ENCODE measurements around the gene OSCAR. TPM values are rescaled to one million over a fixed set of nuclear protein-coding genes. Genes with fewer than 3 reads are reported as not detected.
A peak's percentile ranks its signal among the peaks of the same experiment; 100 is the strongest.

Gene OSCAR
- total RNA-seq, 1 donor from 2014 or later, result 0.20 TPM

DNA sequence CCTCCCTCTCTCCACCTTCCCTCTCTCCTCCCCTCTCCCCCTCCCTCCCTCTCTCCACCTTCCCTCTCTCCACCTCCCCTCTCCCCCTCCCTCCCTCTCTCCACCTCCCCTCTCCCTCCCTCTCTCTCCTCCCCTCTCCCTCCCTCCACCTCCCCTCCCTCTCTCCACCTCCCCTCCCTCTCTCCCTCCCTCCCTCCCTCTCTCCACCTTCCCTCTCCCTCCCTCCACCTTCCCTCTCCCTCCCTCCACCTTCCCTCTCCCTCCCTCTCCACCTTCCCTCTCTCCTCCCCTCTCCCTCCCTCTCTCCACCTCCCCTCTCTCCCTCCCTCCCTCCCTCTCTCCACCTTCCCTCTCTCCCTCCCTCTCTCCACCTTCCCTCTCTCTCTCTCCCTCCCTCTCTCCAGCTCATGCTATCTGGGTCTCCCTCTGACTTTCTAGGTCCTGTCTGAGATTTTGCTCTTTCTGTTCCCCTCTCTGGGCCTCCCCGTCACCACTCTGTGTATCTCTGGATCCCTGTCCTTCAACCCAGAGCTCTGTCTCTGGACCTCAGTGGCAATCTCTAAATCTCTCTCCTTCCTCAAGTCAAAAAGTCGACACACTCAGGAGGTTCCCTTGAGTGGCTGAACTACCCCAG, 33.5 kb upstream of the OSCAR start:
- no peaks in the 10 kb centered on the region for H3K9me3 Mint-ChIP-seq (ENCODE audit: unreplicated experiment)
- Histone ChIP-seq H4K20me1 (ENCODE audit: insufficient read depth, low read length) (peaks cover 7% of the 10 kb centered on the region), H3K36me3 (ENCODE audit: insufficient read depth, low read length) (peaks cover 2% of the 10 kb centered on the region), H3K79me2 (ENCODE audit: insufficient read depth, low read length) (peaks cover 16% of the 10 kb centered on the region), H3K27ac (ENCODE audit: low read depth, low read length) (no peak overlapping the region), H3K9ac (ENCODE audit: low read length) (no peak overlapping the region), H3K27me3 (ENCODE audit: insufficient read depth, low read length) (no peaks in the 10 kb centered on the region), H3K4me1 (ENCODE audit: insufficient read depth, low read length) (peaks cover 12% of the 10 kb centered on the region), H3K4me2 (ENCODE audit: low read length) (no peak overlapping the region), H3K9me3 (ENCODE audit: insufficient read depth, low read depth, low read length) (no peaks in the 10 kb centered on the region), H3K4me3 (ENCODE audit: insufficient read depth, low read depth, low read length) (no peak overlapping the region), H2AFZ (ENCODE audit: low read depth, low read length) (no peak overlapping the region)
- no peak overlapping the region for H3K4me3 Mint-ChIP-seq (ENCODE audit: unreplicated experiment)
- peak overlapping the region; percentile 36 for H3K27ac Mint-ChIP-seq (ENCODE audit: unreplicated experiment)
- DNase-seq (ENCODE audit: low read depth) (no peak), FAIRE-seq (no peak)
- no peaks in the 10 kb centered on the region for H3K27me3 Mint-ChIP-seq (ENCODE audit: low read depth, unreplicated experiment)
- peaks cover 9% of the 10 kb centered on the region for H3K4me1 Mint-ChIP-seq (ENCODE audit: low read depth, unreplicated experiment)
- TF ChIP-seq EZH2 (IDR thresholded peaks at IDR 0.05; ENCODE audit: insufficient read depth, low read length), result no peak
- TF ChIP-seq, protein P1, sequence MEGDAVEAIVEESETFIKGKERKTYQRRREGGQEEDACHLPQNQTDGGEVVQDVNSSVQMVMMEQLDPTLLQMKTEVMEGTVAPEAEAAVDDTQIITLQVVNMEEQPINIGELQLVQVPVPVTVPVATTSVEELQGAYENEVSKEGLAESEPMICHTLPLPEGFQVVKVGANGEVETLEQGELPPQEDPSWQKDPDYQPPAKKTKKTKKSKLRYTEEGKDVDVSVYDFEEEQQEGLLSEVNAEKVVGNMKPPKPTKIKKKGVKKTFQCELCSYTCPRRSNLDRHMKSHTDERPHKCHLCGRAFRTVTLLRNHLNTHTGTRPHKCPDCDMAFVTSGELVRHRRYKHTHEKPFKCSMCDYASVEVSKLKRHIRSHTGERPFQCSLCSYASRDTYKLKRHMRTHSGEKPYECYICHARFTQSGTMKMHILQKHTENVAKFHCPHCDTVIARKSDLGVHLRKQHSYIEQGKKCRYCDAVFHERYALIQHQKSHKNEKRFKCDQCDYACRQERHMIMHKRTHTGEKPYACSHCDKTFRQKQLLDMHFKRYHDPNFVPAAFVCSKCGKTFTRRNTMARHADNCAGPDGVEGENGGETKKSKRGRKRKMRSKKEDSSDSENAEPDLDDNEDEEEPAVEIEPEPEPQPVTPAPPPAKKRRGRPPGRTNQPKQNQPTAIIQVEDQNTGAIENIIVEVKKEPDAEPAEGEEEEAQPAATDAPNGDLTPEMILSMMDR (IDR thresholded peaks at IDR 0.05; ENCODE audit: insufficient read depth, low read depth, low read length), result no peak
- peaks cover 13% of the 10 kb centered on the region for H3K36me3 Mint-ChIP-seq (ENCODE audit: low read depth, unreplicated experiment)

DNA sequence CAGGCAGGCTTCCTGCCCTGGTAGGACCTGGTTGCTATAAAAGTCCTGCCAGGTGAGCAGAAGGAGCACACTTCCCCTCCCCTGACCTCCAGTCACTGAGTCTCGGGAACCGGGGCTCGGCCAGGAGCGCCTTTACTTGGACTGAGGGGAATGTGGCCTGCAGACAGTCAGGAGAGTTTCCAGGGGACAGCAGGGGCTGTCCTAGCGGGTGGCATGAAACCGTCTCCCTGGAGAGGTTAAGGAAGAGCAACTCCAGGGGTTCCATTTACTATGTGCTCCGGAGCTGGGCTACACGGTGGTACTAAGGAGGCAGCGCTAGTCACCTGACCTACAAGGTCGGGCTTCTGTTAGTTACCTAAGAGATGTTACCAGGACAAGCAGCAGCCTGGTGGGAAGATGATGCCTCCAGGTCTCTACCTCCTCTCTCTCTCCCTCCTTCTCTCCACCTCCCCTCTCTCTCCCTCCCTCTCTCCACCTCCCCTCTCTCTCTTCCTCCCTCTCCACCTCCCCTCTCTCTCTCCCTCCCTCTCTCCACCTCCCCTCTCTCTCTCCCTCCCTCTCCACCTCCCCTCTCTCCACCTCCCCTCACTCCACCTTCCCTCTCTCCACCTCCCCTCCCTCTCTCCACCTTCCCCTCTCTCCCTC, 32.8 kb upstream of the OSCAR start:
- Mint-ChIP-seq H3K27me3 (ENCODE audit: low read depth, unreplicated experiment) (no peaks in the 10 kb centered on the region), H3K9me3 (ENCODE audit: unreplicated experiment) (no peaks in the 10 kb centered on the region), H3K36me3 (ENCODE audit: low read depth, unreplicated experiment) (peaks cover 13% of the 10 kb centered on the region), H3K4me3 (ENCODE audit: unreplicated experiment) (no peak overlapping the region), H3K27ac (ENCODE audit: unreplicated experiment) (no peak overlapping the region), H3K4me1 (ENCODE audit: low read depth, unreplicated experiment) (peaks cover 3% of the 10 kb centered on the region)
- peaks cover 2% of the 10 kb centered on the region for H3K36me3 ChIP-seq (ENCODE audit: insufficient read depth, low read length)
- TF ChIP-seq, protein P1 (IDR thresholded peaks at IDR 0.05; ENCODE audit: insufficient read depth, low read depth, low read length), result no peak
- TF ChIP-seq EZH2 (IDR thresholded peaks at IDR 0.05; ENCODE audit: insufficient read depth, low read length), result no peak
- no peak overlapping the region for H3K4me2 ChIP-seq (ENCODE audit: low read length)
- no peaks in the 10 kb centered on the region for H3K9me3 ChIP-seq (ENCODE audit: insufficient read depth, low read depth, low read length)
- DNase-seq (ENCODE audit: low read depth) (peak; percentile 58), FAIRE-seq (no peak)
- H3K4me3 ChIP-seq (ENCODE audit: insufficient read depth, low read depth, low read length), result no peak overlapping the region
- no peak overlapping the region for H2AFZ ChIP-seq (ENCODE audit: low read depth, low read length)
- no peak overlapping the region for H3K9ac ChIP-seq (ENCODE audit: low read length)
- H3K79me2 ChIP-seq (ENCODE audit: insufficient read depth, low read length), result peaks cover 9% of the 10 kb centered on the region
- H3K27ac ChIP-seq (ENCODE audit: low read depth, low read length), result no peak overlapping the region
- H3K4me1 ChIP-seq (ENCODE audit: insufficient read depth, low read length), result peaks cover 6% of the 10 kb centered on the region
- peaks cover under 1% of the 10 kb centered on the region for H4K20me1 ChIP-seq (ENCODE audit: insufficient read depth, low read length)
- H3K27me3 ChIP-seq (ENCODE audit: insufficient read depth, low read length), result no peaks in the 10 kb centered on the region

DNA sequence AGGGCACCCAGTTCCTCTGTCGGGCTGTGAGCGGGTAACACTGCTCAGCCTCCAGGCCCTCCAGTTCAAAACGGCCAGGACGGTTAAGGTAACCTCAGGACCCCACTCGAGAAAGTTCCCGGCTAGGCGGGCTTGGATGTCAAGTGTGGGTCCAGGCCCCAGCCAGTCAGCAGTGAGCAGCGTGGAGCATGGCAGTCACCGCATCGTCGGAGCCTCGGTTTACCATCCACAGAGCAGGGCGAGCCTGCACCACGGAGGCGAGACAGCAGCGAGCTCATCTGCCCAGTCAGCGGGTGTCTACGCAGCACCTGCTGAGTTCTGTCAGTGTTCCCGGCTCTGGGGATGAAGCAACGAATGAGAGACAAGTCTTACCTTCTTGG, 29.0 kb upstream of the OSCAR start:
- no peaks in the 10 kb centered on the region for H3K27me3 ChIP-seq (ENCODE audit: insufficient read depth, low read length)
- no peak overlapping the region for H3K27ac ChIP-seq (ENCODE audit: low read depth, low read length)
- peaks cover 2% of the 10 kb centered on the region for H3K36me3 ChIP-seq (ENCODE audit: insufficient read depth, low read length)
- no peak for DNase-seq (ENCODE audit: low read depth)
- no peaks in the 10 kb centered on the region for H3K9me3 Mint-ChIP-seq (ENCODE audit: unreplicated experiment)
- no peak overlapping the region for H3K27ac Mint-ChIP-seq (ENCODE audit: unreplicated experiment)
- H2AFZ ChIP-seq (ENCODE audit: low read depth, low read length), result no peak overlapping the region
- no peak overlapping the region for H3K9ac ChIP-seq (ENCODE audit: low read length)
- H3K4me2 ChIP-seq (ENCODE audit: low read length), result no peak overlapping the region
- no peaks in the 10 kb centered on the region for H3K9me3 ChIP-seq (ENCODE audit: insufficient read depth, low read depth, low read length)
- peaks cover 21% of the 10 kb centered on the region for H3K36me3 Mint-ChIP-seq (ENCODE audit: low read depth, unreplicated experiment)
- no peaks in the 10 kb centered on the region for H3K27me3 Mint-ChIP-seq (ENCODE audit: low read depth, unreplicated experiment)
- H3K4me3 Mint-ChIP-seq (ENCODE audit: unreplicated experiment), result no peak overlapping the region
- no peaks in the 10 kb centered on the region for H4K20me1 ChIP-seq (ENCODE audit: insufficient read depth, low read length)
- TF ChIP-seq, protein P1 (IDR thresholded peaks at IDR 0.05; ENCODE audit: insufficient read depth, low read depth, low read length), result no peak
- no peak for TF ChIP-seq EZH2 (IDR thresholded peaks at IDR 0.05; ENCODE audit: insufficient read depth, low read length)
- no peak for FAIRE-seq
- no peaks in the 10 kb centered on the region for H3K4me1 Mint-ChIP-seq (ENCODE audit: low read depth, unreplicated experiment)
- H3K4me3 ChIP-seq (ENCODE audit: insufficient read depth, low read depth, low read length), result no peak overlapping the region
- H3K79me2 ChIP-seq (ENCODE audit: insufficient read depth, low read length), result no peaks in the 10 kb centered on the region
- H3K4me1 ChIP-seq (ENCODE audit: insufficient read depth, low read length), result no peaks in the 10 kb centered on the region
